Panc1 (cell line): ENCODE results near the gene HOXB5. TPM values are rescaled to one million over a fixed set of nuclear protein-coding genes. Genes with fewer than 3 reads are reported as not detected.

Source experiments
- ATAC-seq: fragments of 200-7000 bp; cut with Tn5 transposase; 2 replicates; pipeline ENCODE4 v1.9.1; 2020; ENCODE audit warnings: mild to moderate bottlenecking, moderate library complexity
- BruUV-seq: library from RNA; stranded (reverse); fragments of 400-500 nt; replicated peaks from 2 replicates; lab custom pipeline; 2021; lab: Mats Ljungman, UMichigan
- CTCF ChIA-PET: fragments of 300-600 bp; sonication (Branson Sonifier 250); formaldehyde crosslinking; loops from one replicate; lab custom pipeline; 2022; ENCODE audit warnings: antibody characterized with exemption; lab: Charles Lee
- POLR2A ChIA-PET: fragments of 300-600 bp; sonication (Branson Sonifier 250); formaldehyde crosslinking; loops from one replicate; lab custom pipeline; 2022; ENCODE audit warnings: antibody characterized with exemption; lab: Charles Lee
- DNase-seq: peaks from one replicate; pipeline ENCODE4 v3.0.0-alpha.2; 2010; ENCODE audit warnings: low read depth, low spot score
- H3K27ac ChIP-seq: 2 replicates; pipeline ENCODE4 v1.5.1; 2011; ENCODE audit warnings: mild to moderate bottlenecking, low read length, inconsistent platforms
- H3K27me3 ChIP-seq: fragments of 200-500 bp; sonication (Bioruptor generic); 2 replicates; pipeline ENCODE4 v1.6.0; 2014; ENCODE audit warnings: low read length, inconsistent platforms; ENCODE audit not compliant: control insufficient read depth, insufficient read depth
- H3K36me3 ChIP-seq: fragments of 200-500 bp; sonication (Bioruptor generic); 2 replicates; pipeline ENCODE4 v1.5.1; 2014; ENCODE audit warnings: inconsistent platforms, mild to moderate bottlenecking, low read length, moderate library complexity; ENCODE audit not compliant: control insufficient read depth, insufficient read depth
- H3K4me1 ChIP-seq: 2 replicates; pipeline ENCODE4 v1.5.1; 2011; ENCODE audit warnings: inconsistent platforms, mild to moderate bottlenecking, low read length, moderate library complexity; ENCODE audit not compliant: control insufficient read depth, insufficient read depth
- H3K4me3 ChIP-seq, 2 experiments: 2 replicates each; pipeline ENCODE4 v1.5.1; 2011 to 2012; ENCODE audit warnings: low read depth in 2 of 2, low read length in 2 of 2, mild to moderate bottlenecking in 2 of 2, inconsistent platforms in 1 of 2, moderate library complexity in 1 of 2
- H3K9me3 ChIP-seq: fragments of 200-500 bp; sonication (Bioruptor generic); 2 replicates; pipeline ENCODE4 v1.5.1; 2014; ENCODE audit warnings: low read depth, mild to moderate bottlenecking, inconsistent platforms, low read length, moderate library complexity; ENCODE audit not compliant: control insufficient read depth, insufficient read depth
- POLR2AphosphoS5 ChIP-seq: IDR thresholded peaks from 2 replicates; pipeline ENCODE4 v1.6.1; 2012; ENCODE audit warnings: mild to moderate bottlenecking, low read depth, low read length, moderate library complexity
- SIN3A ChIP-seq: IDR thresholded peaks from 2 replicates; pipeline ENCODE4 v1.6.1; 2012; ENCODE audit warnings: low read depth, mild to moderate bottlenecking, low read length, moderate library complexity, borderline replicate concordance; ENCODE audit not compliant: insufficient read depth
- TCF7L2 ChIP-seq: IDR thresholded peaks from 2 replicates; pipeline ENCODE4 v1.6.1; 2011; ENCODE audit warnings: mild to moderate bottlenecking, low read depth, low read length, inconsistent platforms
- in situ Hi-C: cut with HindIII; loops from 2 replicates; pipeline ENCODE4 v1.10.0; 2016; ENCODE audit warnings: low sequenced_read_pairs, low pct_unique_long_range_greater_than_20kb
- intact Hi-C: fragments of 100-400 bp; cut with micrococcal nuclease; formaldehyde crosslinking; loops from one replicate; pipeline ENCODE4 v1.10.0; 2022; ENCODE audit not compliant: unreplicated experiment
- total RNA-seq: library from RNA; stranded (reverse); gene quantifications from one replicate; pipeline ENCODE4 v1.2.1, GENCODE V29; 2021; ENCODE audit not compliant: unreplicated experiment
- TF ChIP-seq, protein P1 (sequence below): fragments of 450-650 bp; IDR thresholded peaks from 2 replicates; pipeline ENCODE4 v1.5.1; 2017; ENCODE audit warnings: mild to moderate bottlenecking
- TF ChIP-seq, protein P2 (sequence below), 2 experiments: IDR thresholded peaks; 2 replicates each; pipeline ENCODE4 v1.6.1; 2011 to 2012; ENCODE audit warnings: low read depth in 2 of 2, control low read depth in 1 of 2, low read length in 1 of 2, mild to moderate bottlenecking in 1 of 2, moderate library complexity in 1 of 2; ENCODE audit not compliant: insufficient read depth in 1 of 2

Gene HOXB5
- total RNA-seq, 1 experiment from 2014 or later: 67.2 TPM

DNA sequence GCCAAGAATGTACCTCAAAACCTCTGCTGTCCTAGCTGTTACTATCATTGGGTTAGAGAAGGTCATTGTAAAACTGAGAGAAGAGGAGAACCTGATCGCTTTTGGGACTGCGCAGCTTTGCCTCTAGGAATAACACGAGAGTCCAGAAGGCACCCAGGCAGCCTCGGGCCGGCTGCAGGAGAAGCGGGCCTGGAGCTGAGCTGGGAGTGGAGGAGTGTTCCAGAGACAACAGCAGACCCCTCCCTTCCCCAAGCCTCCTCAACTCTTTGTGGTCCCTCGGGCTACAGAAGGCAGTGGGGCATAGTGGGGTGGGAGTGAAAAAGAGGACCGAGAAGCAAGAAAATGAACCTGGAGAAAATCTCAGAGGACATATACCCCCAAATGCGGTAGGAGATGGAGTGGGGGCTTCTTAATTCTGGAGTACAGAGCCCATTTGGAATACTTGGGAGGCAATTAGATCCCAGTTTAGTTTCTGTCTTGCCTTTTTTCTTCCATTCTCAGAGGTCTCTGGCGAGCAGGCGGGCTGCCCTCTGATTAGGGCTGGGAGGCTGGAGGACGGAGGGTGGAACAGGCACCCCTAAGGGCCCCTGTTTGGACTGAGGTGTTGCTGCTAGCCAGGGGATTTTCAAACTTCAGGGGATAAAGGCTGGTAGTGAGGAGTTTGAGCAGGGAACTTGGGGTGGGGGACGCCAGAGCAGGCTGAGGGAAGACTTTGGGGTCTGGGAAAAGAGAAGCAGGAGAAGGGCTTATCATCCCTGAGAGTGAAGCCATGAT, 35.3 kb downstream of the HOXB5 start:
- BruUV-seq: TSS peak; percentile 2
- intact Hi-C loops: no loop called here

GRCh38 chr17:48556576-48557401, 36.8 kb downstream of the HOXB5 start:
- no TSS peak for BruUV-seq
- CTCF ChIA-PET: interaction anchor here (0.6 to 0.7 kb wide), 2 partner anchors 53 to 398 kb away, joined by 6 to 8 read pairs; no protein-coding TSS in a partner anchor
- Histone ChIP-seq H3K9me3 (no peaks in the 10 kb centered on the region), H3K27me3 (no peaks in the 10 kb centered on the region), H3K4me1 (peaks cover 83% of the 10 kb centered on the region), H3K27ac (peak overlapping the region; percentile 97), H3K36me3 (peaks cover 5% of the 10 kb centered on the region; the same call in 1 of the 2 replicates), H3K4me3 (peak overlapping the region; percentile 22 to 51; a peak in 3 of 4 replicates)
- TF ChIP-seq POLR2AphosphoS5: no peak
- TF ChIP-seq, protein P1, sequence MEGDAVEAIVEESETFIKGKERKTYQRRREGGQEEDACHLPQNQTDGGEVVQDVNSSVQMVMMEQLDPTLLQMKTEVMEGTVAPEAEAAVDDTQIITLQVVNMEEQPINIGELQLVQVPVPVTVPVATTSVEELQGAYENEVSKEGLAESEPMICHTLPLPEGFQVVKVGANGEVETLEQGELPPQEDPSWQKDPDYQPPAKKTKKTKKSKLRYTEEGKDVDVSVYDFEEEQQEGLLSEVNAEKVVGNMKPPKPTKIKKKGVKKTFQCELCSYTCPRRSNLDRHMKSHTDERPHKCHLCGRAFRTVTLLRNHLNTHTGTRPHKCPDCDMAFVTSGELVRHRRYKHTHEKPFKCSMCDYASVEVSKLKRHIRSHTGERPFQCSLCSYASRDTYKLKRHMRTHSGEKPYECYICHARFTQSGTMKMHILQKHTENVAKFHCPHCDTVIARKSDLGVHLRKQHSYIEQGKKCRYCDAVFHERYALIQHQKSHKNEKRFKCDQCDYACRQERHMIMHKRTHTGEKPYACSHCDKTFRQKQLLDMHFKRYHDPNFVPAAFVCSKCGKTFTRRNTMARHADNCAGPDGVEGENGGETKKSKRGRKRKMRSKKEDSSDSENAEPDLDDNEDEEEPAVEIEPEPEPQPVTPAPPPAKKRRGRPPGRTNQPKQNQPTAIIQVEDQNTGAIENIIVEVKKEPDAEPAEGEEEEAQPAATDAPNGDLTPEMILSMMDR: 0 out of 2 replicates have a peak, but pooled peaks have one; percentile 4
- no peak for ATAC-seq
- in situ Hi-C loops: loop anchor here (5.0 kb wide), 1 partner anchor 61 kb away; the partner anchor contains the start of gene HOXB8
- DNase-seq: no peak
- POLR2A ChIA-PET: interaction anchor here (0.6 to 1.6 kb wide), 4 partner anchors 10 to 1784 kb away, joined by 4 to 7 read pairs (median 6); no protein-coding TSS in a partner anchor
- intact Hi-C loops: no loop called here

More for the DNA sequence above, 35.3 kb downstream of the HOXB5 start:
- ATAC-seq (no peak), DNase-seq (no peak)
- H3K4me1 ChIP-seq: peaks cover 84% of the 10 kb centered on the region
- H3K4me3 ChIP-seq: peak overlapping the region; percentile 8 to 14
- H3K36me3 ChIP-seq: peaks cover 3% of the 10 kb centered on the region; the same call in 1 of the 2 replicates
- CTCF ChIA-PET: interaction anchor here (0.8 kb wide), 1 partner anchor 232 kb away, joined by 3 read pairs; no protein-coding TSS in a partner anchor
- in situ Hi-C loops: loop anchor here (5.0 kb wide), 1 partner anchor 59 kb away; the partner anchor contains the start of gene HOXB8
- H3K27me3 ChIP-seq: no peaks in the 10 kb centered on the region
- H3K27ac ChIP-seq: peak overlapping the region; percentile 97
- POLR2A ChIA-PET: interaction anchor here (0.5 to 1.6 kb wide), 4 partner anchors 11 to 24 kb away, joined by 4 to 7 read pairs (median 4); no protein-coding TSS in a partner anchor
- no peaks in the 10 kb centered on the region for H3K9me3 ChIP-seq
- TF ChIP-seq TCF7L2 (no peak), POLR2AphosphoS5 (no peak; the same call in none of the 2 replicates), SIN3A (no peak)
- TF ChIP-seq, protein P2, sequence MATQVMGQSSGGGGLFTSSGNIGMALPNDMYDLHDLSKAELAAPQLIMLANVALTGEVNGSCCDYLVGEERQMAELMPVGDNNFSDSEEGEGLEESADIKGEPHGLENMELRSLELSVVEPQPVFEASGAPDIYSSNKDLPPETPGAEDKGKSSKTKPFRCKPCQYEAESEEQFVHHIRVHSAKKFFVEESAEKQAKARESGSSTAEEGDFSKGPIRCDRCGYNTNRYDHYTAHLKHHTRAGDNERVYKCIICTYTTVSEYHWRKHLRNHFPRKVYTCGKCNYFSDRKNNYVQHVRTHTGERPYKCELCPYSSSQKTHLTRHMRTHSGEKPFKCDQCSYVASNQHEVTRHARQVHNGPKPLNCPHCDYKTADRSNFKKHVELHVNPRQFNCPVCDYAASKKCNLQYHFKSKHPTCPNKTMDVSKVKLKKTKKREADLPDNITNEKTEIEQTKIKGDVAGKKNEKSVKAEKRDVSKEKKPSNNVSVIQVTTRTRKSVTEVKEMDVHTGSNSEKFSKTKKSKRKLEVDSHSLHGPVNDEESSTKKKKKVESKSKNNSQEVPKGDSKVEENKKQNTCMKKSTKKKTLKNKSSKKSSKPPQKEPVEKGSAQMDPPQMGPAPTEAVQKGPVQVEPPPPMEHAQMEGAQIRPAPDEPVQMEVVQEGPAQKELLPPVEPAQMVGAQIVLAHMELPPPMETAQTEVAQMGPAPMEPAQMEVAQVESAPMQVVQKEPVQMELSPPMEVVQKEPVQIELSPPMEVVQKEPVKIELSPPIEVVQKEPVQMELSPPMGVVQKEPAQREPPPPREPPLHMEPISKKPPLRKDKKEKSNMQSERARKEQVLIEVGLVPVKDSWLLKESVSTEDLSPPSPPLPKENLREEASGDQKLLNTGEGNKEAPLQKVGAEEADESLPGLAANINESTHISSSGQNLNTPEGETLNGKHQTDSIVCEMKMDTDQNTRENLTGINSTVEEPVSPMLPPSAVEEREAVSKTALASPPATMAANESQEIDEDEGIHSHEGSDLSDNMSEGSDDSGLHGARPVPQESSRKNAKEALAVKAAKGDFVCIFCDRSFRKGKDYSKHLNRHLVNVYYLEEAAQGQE (IDR thresholded peaks at IDR 0.05; ENCODE audit: insufficient read depth in 1 of 2, low read depth in 2 of 2, low read length in 1 of 2): no peak
- TF ChIP-seq, protein P1: no peak
